ENCODE results near the gene MAPK10. TPM values are rescaled to one million over a fixed set of nuclear protein-coding genes. Genes with fewer than 3 reads are reported as not detected.
A peak's percentile ranks its signal among the peaks of the same experiment; 100 is the strongest.
"Not testable (repeated sequence)": the region's sequence is repeated elsewhere in the genome, so short reads cannot be mapped to it uniquely, and the experiment has no call there.

Gene MAPK10
- total and polyA plus RNA-seq, 8 donors = 1.4 to 103 (median 15.0) TPM

- Histone ChIP-seq H3K9me3 (no peaks in the 10 kb centered on the region), H3K4me1 (peaks cover 0 to 13% (median 2%) of the 10 kb centered on the region in 4 donors), H3K27me3 (no peaks in the 10 kb centered on the region), H3K4me3 (no peak overlapping the region), H3K36me3 (no peaks in the 10 kb centered on the region), H3K27ac (no peak overlapping the region)
- no peak for TF ChIP-seq CTCF (IDR thresholded peaks at IDR 0.05)
- TF ChIP-seq EP300 (IDR thresholded peaks at IDR 0.05) = no peak
- no peak for TF ChIP-seq POLR2A (IDR thresholded peaks at IDR 0.05)
- no peak for TF ChIP-seq POLR2AphosphoS5 (IDR thresholded peaks at IDR 0.05)
- intact Hi-C loops (cut with DNase I; ENCODE audit: low total_unique reads) = no loop called here
- no peak for DNase-seq
- 61 to 76% (median 68%) methylated on average over 2 of the region's 2 CpGs for WGBS, 5 donors
These were observed 25.7 kb downstream of the MAPK10 start for GRCh38 chr4:86334020-86334750.

GRCh38 chr4:86333236-86333635 lies 26.6 kb downstream of the MAPK10 start:
- TF ChIP-seq POLR2AphosphoS5 (IDR thresholded peaks at IDR 0.05) (no peak), POLR2A (IDR thresholded peaks at IDR 0.05) (no peak), EP300 (IDR thresholded peaks at IDR 0.05) (no peak), CTCF (IDR thresholded peaks at IDR 0.05) (no peak)
- peaks cover 0 to 11% (median 2%) of the 10 kb centered on the region in 4 donors for H3K4me1 ChIP-seq
- H3K27me3 ChIP-seq = no peaks in the 10 kb centered on the region
- 0 to 74% (median 0%) methylated on average over 1 of the region's 1 CpG for WGBS, 5 donors
- no peak overlapping the region for H3K27ac ChIP-seq
- no peak for DNase-seq
- intact Hi-C loops (cut with DNase I; ENCODE audit: low total_unique reads) = no loop called here
- no peaks in the 10 kb centered on the region for H3K36me3 ChIP-seq
- H3K9me3 ChIP-seq = no peaks in the 10 kb centered on the region
- H3K4me3 ChIP-seq = no peak overlapping the region

DNA sequence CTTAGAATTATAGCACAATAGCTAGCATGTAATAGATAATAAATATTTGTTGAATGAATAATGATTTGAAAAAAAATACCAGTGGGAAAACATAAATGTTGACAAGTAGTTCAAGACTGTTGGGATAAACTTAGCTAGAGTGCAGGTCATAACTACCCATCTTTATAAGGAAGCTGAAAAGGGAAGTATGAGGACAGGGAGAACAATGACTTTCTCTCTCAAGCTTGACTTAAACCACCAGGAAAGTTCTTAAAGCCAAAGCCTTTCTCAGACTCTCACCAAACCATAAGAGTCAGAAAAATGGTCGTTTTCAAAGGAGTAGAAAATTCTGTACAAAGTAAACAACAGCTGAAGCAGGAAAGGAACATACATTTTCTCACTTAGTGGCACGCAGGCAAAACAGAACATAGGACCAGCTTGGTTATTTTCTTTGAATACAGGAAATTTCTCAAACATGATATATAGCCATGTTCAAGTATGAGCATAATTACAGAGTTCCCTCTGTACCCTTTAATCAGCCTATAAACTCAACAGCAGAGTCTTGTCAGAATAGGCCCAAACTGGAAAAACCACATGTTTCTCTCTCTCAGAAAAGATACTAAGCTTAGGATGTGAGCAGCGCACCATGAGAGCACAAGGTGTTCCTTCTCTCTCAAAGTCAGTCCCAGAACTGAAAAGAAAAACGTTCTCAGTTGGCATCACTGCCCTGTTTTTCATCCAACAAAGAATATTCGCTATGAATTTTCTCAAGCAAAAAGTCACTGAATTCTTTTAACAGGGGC lies 28.7 kb downstream of the MAPK10 start:
- H3K27ac ChIP-seq = peak overlapping the region in 2 of 5 donors; percentile 23 to 25
- WGBS, 5 donors = 45 to 53% (median 49%) methylated on average over 5 of the region's 5 CpGs
- peak in 1 of 2 donors; percentile 29 for DNase-seq

GRCh38 chr4:86330411-86330810 lies 29.4 kb downstream of the MAPK10 start:
- H3K36me3 ChIP-seq; intact Hi-C loops (cut with DNase I; ENCODE audit: low total_unique reads); H3K27me3 ChIP-seq; H3K9me3 ChIP-seq; H3K4me3 ChIP-seq; DNase-seq; H3K27ac ChIP-seq: not testable (repeated sequence)
- peaks cover 0 to 11% (median 2%) of the 10 kb centered on the region in 4 donors for H3K4me1 ChIP-seq
- 66 to 81% (median 74%) methylated on average over 5 of the region's 5 CpGs for WGBS, 5 donors

More for the DNA sequence above, 28.7 kb downstream of the MAPK10 start:
- Histone ChIP-seq H3K4me3 (no peak overlapping the region), H3K27me3 (no peaks in the 10 kb centered on the region), H3K9me3 (no peaks in the 10 kb centered on the region), H3K36me3 (no peaks in the 10 kb centered on the region), H3K4me1 (peaks cover 0 to 11% (median 2%) of the 10 kb centered on the region in 4 donors)
- intact Hi-C loops (cut with DNase I; ENCODE audit: low total_unique reads) = no loop called here
- no peak for TF ChIP-seq POLR2AphosphoS5 (IDR thresholded peaks at IDR 0.05)
- no peak for TF ChIP-seq CTCF (IDR thresholded peaks at IDR 0.05)
- TF ChIP-seq POLR2A (IDR thresholded peaks at IDR 0.05) = no peak
- TF ChIP-seq EP300 (IDR thresholded peaks at IDR 0.05) = no peak
